Measurements from ENCODE around the gene OR51E2. TPM values are rescaled to one million over a fixed set of nuclear protein-coding genes. Genes with fewer than 3 reads are reported as not detected.

The OR51E2 gene
- total RNA-seq, 2 donors from 2014 or later: 10.6 to 100 TPM

- H3K4me3 ChIP-seq: no peak overlapping the region
- TF ChIP-seq POLR2AphosphoS5 (IDR thresholded peaks at IDR 0.05) (peak; percentile 89), POLR2A (IDR thresholded peaks at IDR 0.05) (no peak), CTCF (IDR thresholded peaks at IDR 0.05) (no peak)
- 12% methylated on average over 1 of the region's 1 CpG for WGBS
- H3K27me3 ChIP-seq (replicated peaks; ENCODE audit: insufficient read depth): no peaks in the 10 kb centered on the region
- H3K9me3 ChIP-seq: no peaks in the 10 kb centered on the region
- DNase-seq (ENCODE audit: low spot score): peak; percentile 50
- H3K27ac ChIP-seq: peak overlapping the region; percentile 47 to 58
- intact Hi-C loops (cut with DNase I): loop anchor here (10.0 kb wide), 1 partner anchor 112 kb away; the partner anchor contains the start of gene OR51F2
- H3K36me3 ChIP-seq: no peaks in the 10 kb centered on the region
- no peaks in the 10 kb centered on the region for H3K4me1 ChIP-seq (replicated peaks)
Observed at GRCh38 chr11:4713241-4713640, 15.6 kb upstream of the OR51E2 start.

GRCh38 chr11:4704790-4705334 lies 7.2 kb upstream of the OR51E2 start:
- intact Hi-C loops (cut with DNase I): no loop called here
- 63% methylated on average over 8 of the region's 8 CpGs for WGBS

GRCh38 chr11:4704054-4704789 lies 6.6 kb upstream of the OR51E2 start, which contains the start of gene MMP26:
Gene MMP26 (plus strand): TSS chr11:4704784.
- H3K4me1 ChIP-seq (replicated peaks): peaks cover 5% of the 10 kb centered on the region
- intact Hi-C loops (cut with DNase I): no loop called here
- WGBS: 11% methylated on average over 5 of the region's 5 CpGs
- H3K9me3 ChIP-seq: no peaks in the 10 kb centered on the region
- TF ChIP-seq CTCF (IDR thresholded peaks at IDR 0.05) (no peak), POLR2AphosphoS5 (IDR thresholded peaks at IDR 0.05) (peak; percentile 69)
- no peaks in the 10 kb centered on the region for H3K36me3 ChIP-seq
- H3K27ac ChIP-seq: peak within 1 kb of the TSS; percentile 40 to 64
- H3K4me3 ChIP-seq: no peak within 1 kb of the TSS
- DNase-seq (ENCODE audit: low spot score): peak; percentile 16
- H3K27me3 ChIP-seq (replicated peaks; ENCODE audit: insufficient read depth): no peaks in the 10 kb centered on the region

More at GRCh38 chr11:4704790-4705334, 7.2 kb upstream of the OR51E2 start:
- Histone ChIP-seq H3K9me3 (no peaks in the 10 kb centered on the region), H3K4me3 (no peak overlapping the region), H3K27me3 (replicated peaks; ENCODE audit: insufficient read depth) (no peaks in the 10 kb centered on the region), H3K27ac (peak overlapping the region; percentile 40 to 64), H3K36me3 (no peaks in the 10 kb centered on the region), H3K4me1 (replicated peaks) (peaks cover 5% of the 10 kb centered on the region)
- no peak for TF ChIP-seq CTCF (IDR thresholded peaks at IDR 0.05)
- TF ChIP-seq POLR2A (IDR thresholded peaks at IDR 0.05): no peak
- no peak for TF ChIP-seq POLR2AphosphoS5 (IDR thresholded peaks at IDR 0.05)
- DNase-seq (ENCODE audit: low spot score): no peak

GRCh38 chr11:4700436-4700820 lies 2.8 kb upstream of the OR51E2 start:
- Histone ChIP-seq H3K4me1 (replicated peaks) (peaks cover 5% of the 10 kb centered on the region), H3K9me3 (no peaks in the 10 kb centered on the region), H3K27ac (peak overlapping the region in 1 of 2 donors; percentile 37), H3K27me3 (replicated peaks; ENCODE audit: insufficient read depth) (no peaks in the 10 kb centered on the region), H3K36me3 (no peaks in the 10 kb centered on the region), H3K4me3 (no peak overlapping the region)
- TF ChIP-seq POLR2AphosphoS5 (IDR thresholded peaks at IDR 0.05) (peak; percentile 17), POLR2A (IDR thresholded peaks at IDR 0.05) (no peak)
- intact Hi-C loops (cut with DNase I): no loop called here
- no peak for DNase-seq (ENCODE audit: low spot score)
- WGBS: 54% methylated on average over 1 of the region's 1 CpG

GRCh38 chr11:4699697-4700435 lies 2.2 kb upstream of the OR51E2 start:
- Histone ChIP-seq H3K4me1 (replicated peaks) (peaks cover 5% of the 10 kb centered on the region), H3K27ac (peak overlapping the region in 1 of 2 donors; percentile 37), H3K4me3 (no peak overlapping the region), H3K27me3 (replicated peaks; ENCODE audit: insufficient read depth) (no peaks in the 10 kb centered on the region), H3K36me3 (no peaks in the 10 kb centered on the region), H3K9me3 (no peaks in the 10 kb centered on the region)
- intact Hi-C loops (cut with DNase I): loop anchor here (5.0 kb wide), 1 partner anchor 63 kb away; the partner anchor contains the start of gene OR51D1
- WGBS: 86% methylated on average over 3 of the region's 3 CpGs
- TF ChIP-seq POLR2AphosphoS5 (IDR thresholded peaks at IDR 0.05) (no peak), POLR2A (IDR thresholded peaks at IDR 0.05) (no peak), CTCF (IDR thresholded peaks at IDR 0.05) (no peak)
- no peak for DNase-seq (ENCODE audit: low spot score)
